ENCODE data around the gene SMG7.

DNA sequence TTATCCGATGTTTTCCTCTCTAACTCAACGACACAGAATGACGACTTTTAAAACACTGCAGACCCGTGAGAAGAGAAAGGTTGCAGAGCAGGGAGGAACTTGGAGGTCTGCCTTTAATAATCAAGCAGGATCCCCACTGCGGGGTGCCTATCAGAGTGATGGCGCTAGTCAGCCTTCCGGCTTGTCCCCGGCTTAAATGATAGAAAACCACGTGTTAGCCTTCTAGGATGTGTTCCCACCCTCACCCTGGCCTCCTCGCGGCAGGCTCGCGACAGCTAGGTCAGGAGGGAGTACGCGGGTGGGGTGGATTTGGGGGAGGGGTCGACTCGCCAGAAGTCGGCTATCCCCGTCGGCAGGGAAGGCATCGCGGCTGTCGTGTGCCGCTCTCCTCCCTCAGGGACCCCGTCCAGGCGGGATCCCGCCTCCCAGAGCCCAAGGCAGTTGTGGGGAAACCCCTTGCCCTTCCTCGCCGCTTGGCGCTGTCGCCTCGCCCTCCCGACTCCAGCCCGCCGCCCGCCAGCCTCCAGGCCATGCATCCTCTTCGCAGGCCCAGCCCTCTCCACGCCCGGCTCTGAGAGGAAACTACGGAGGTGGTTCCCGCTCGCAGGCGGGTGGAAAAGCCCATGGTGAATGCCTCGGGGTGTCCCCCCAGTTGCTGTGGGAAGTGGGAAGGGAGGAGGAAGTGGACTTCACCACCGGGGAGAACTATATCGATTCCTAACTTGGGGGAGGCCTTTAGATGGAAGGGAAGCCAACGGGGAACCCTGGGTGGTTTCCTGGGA is 1.1 kb upstream of the SMG7 start:
- TF ChIP-seq, protein P1, sequence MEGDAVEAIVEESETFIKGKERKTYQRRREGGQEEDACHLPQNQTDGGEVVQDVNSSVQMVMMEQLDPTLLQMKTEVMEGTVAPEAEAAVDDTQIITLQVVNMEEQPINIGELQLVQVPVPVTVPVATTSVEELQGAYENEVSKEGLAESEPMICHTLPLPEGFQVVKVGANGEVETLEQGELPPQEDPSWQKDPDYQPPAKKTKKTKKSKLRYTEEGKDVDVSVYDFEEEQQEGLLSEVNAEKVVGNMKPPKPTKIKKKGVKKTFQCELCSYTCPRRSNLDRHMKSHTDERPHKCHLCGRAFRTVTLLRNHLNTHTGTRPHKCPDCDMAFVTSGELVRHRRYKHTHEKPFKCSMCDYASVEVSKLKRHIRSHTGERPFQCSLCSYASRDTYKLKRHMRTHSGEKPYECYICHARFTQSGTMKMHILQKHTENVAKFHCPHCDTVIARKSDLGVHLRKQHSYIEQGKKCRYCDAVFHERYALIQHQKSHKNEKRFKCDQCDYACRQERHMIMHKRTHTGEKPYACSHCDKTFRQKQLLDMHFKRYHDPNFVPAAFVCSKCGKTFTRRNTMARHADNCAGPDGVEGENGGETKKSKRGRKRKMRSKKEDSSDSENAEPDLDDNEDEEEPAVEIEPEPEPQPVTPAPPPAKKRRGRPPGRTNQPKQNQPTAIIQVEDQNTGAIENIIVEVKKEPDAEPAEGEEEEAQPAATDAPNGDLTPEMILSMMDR (conservative IDR thresholded peaks at IDR 0.05 in 1 of 2, IDR thresholded peaks at IDR 0.05 in 1 of 2; ENCODE audit: extremely low read depth in 1 of 2, insufficient read depth in 1 of 2, low read depth in 1 of 2, low read length in 2 of 2): peak in 1 of 2 donors; percentile 11
- no peak for TF ChIP-seq EZH2 (IDR thresholded peaks at IDR 0.05; ENCODE audit: borderline replicate concordance, low read length)

Data from mammary epithelial cell (primary cell).